Fibroblast of lung (primary cell): ENCODE results near the gene TBC1D5.

Experiments used
- CTCF ChIP-seq, 2 donors: IDR thresholded peaks in 1 of 2; conservative IDR thresholded peaks in 1 of 2; 1 replicate in 1 of 2; 2 replicates in 1 of 2; pipeline ENCODE4 v1.5.1; 2011 to 2012; ENCODE audit warnings: low read length in 2 of 2, control low read depth in 1 of 2, inconsistent platforms in 1 of 2, low read depth in 1 of 2, mild to moderate bottlenecking in 1 of 2
- EZH2 ChIP-seq: IDR thresholded peaks from 2 replicates; pipeline ENCODE4 v1.5.1; 2012; ENCODE audit warnings: low read length, control low read depth, mild to moderate bottlenecking; ENCODE audit errors: missing control alignments

GRCh38 chr3:17402442-17402841 lies 340.0 kb downstream of the TBC1D5 start:
- TF ChIP-seq CTCF (conservative IDR thresholded peaks at IDR 0.05 in 1 of 2, IDR thresholded peaks at IDR 0.05 in 1 of 2; ENCODE audit: low read depth in 1 of 2, low read length in 2 of 2) (no peak), EZH2 (no peak)
